Activated CD4-positive, alpha-beta T cell treated with anti-CD3 and anti-CD28 coated beads, Interleukin-2, amount 50 U/mL, for 1 hour (primary cell): ENCODE results near the gene SCYGR1.
"Not testable (repeated sequence)": the region's sequence is repeated elsewhere in the genome, so short reads cannot be mapped to it uniquely, and the experiment has no call there.

Source experiments
- DNase-seq: peaks from one replicate; pipeline ENCODE4 v3.0.0-alpha.2; 2020

SCYGR1 gene

DNA sequence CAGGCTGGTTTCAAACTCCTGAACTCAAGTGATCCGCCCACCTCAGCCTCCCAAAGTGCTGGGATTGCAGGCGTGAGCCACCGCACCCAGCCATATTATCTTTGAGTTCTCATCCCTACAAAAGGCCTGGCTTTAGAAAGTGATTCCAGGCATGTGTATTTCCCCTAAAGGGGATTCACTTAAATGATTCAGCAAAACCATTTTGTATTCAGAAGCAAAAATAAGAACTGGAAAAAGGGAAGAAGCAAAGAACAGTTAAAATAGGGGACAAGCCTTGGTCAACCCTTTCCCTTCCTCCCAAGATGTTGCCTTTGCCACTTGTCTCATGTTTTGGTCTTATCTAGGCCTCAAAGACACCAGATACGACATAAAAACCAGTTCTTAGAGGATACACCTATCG lies 19.2 kb downstream of the SCYGR1 start:
- no peak for DNase-seq

DNA sequence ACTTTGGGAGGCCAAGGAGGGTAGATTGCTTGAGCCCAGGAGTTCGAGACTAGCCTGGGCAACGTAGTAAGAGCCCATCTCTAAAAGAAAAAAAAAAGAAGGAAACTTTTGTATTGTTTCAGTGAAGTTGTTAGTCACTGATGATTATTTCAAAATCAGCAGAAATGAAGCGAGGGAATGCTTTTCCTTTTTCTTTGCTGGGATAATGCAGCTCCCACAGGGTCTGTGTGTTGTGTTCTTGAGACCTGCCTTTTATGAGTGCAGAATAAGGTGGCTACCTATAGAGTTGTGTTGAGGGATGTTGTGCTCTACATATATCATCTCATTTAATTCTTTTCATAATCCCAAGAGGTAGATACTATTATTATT lies 20.3 kb downstream of the SCYGR1 start:
- DNase-seq: no peak

DNA sequence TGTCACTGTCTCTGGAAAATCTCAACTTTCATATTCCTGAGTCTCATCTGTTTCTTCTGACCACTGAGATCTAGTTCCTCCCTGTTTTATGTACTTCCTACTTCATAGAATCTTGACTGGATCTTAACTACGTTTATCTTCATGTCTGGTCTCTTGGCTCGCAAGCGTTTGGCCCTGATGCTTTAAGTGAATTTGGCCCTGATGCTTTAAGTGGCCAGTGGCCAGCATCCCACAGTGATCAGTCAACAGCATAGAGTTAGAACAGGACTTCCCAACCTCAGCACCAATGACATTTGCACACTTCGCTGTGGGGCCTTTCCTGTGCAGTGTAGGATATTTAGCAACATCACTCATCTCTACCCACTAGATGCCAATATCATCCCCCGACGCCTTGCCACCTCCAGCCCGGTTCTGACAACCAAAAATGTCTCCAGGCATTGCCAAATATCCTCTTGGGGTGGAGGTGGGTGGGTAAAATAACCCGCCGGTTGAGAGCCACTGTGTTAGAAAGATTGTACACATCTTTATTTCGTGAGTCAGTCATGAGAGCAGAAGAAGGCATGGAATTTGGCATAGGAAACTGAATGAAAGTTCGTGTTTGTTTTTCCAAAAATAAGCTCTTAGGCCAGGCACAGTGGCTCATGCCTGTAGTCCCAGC lies 20.9 kb downstream of the SCYGR1 start:
- no peak for DNase-seq

DNA sequence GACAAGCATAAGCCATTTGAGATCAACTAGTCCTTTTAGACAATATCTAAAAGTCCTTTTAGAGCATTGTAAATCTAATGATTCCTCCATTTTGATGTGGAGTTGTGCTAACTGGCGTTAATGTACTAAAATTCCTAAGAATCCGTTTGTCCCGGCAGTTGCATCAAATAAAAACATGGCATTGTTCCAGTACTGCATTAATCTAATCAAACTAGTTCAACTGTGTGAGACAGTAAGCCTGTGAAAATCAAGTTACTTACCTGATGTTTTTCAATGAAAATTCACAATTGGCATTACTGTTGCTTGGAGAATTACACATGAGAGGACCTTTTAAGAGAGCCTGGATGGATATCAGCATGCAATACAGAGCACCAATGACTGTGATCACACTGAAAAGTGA lies 21.9 kb downstream of the SCYGR1 start:
- no peak for DNase-seq

DNA sequence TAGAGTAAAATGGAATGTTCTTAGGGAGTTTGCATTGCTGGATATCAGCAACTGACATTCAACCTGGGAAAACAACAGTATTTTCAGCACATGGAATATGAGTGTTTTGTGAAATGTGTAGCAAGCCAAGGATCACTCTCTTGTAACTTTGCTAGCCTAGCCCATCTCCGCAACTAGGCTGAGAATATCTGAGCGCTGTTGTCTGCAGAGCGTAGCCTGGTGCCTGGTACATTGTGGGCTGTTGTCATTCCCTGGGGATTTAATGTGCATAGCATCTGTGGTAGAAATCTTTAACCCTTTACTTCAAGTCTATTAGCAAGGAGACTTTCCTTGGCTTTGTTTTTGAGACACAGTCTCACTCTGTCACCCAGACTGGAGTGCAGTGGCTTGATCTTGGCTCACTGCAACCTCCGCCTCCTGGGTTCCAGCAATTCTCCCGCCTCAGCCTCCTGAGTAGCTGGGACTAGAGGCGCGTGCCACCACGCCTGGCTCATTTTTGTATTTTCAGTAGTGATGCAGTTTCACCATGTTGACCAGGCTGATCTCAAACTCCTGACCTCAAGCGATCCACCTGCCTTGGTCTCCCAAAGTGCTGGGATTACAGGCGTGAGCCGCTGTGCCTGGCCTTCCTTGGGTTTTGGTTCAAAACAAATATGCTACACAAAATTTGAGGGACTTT lies 23.0 kb downstream of the SCYGR1 start:
- DNase-seq: not testable (repeated sequence)

DNA sequence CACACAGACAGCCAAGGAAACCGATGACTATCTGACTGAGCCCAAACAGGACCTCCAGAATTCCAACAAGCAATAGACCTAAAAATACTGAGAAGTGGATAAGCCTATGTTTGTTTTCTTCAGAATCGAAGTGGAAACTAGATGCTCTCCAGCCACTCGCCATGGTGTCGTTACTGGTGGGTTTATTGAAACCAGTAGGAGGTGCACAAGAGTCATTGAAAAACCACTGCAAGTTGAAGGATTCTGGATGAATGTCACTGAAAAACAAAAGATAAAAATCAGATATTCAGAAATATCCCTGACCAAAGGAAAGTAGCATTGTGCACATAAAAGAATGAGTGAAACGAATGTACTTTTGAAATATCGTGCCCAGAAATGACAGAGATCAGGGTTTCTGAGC lies 24.0 kb downstream of the SCYGR1 start:
- DNase-seq: no peak

DNA sequence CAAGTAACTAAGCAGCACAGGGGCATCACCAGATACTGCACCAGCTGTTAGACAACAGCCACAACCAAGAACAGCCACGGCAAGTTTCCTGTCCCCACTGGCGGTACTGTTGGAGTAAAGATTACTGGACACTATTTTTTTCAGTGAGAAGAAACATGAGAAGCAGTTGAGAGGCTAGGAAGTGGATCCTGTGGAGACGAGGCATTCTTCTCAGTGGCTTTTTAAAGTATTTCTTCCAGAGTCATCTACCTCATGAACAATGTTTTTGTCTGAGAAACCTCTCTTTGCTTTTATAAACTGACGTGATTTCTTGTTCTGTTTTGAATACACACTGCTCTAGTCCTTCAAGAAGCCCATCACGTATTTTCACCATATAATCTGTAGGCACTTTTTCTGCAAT lies 27.4 kb downstream of the SCYGR1 start:
- DNase-seq: no peak

DNA sequence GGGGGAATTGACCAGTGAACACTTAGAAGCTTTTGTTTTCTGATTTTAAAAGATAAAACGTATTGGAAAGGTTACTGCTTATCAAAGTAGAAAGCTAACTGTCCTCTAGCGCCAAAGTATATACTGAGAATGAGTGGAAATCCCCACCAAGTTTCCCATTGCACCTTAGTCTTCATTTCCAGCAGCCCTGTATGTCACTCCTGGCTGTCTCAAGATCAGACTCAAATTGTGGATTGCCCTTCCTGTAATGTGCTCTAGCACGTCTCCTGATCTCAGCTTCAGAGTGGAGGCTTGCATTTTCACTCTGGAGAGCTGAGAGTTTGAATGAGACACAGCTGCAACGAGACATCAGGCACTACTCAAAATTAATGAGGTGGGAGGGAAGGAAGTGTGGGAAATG lies 36.1 kb downstream of the SCYGR1 start:
- no peak for DNase-seq

DNA sequence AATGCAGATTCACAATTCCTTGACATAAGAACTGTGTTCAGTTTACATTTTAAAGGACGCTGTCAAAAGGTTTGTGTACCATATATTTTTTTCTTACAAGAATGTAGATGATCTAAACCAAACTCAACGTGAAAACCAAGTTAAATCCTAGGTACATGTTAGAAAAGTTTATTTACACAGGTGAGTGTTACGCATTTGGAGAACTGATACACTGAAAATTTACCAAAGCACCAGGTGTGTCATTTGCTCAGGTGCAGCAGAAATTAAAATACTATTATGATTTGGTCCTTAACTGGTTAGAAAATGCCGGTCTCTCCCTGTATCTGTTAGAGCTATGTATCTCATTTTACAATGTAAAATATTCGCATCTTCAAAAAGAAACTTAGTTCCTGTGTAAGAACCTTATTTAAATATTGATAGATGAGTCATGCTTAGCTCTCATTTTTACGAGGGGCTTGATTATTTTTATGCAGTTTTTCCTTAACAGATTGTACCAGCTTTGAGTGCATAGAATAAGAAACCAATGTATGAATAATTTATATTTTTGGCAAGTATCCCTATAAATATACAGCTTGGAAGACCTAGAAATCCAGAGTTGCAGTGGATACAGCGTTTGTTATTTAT lies 37.6 kb downstream of the SCYGR1 start:
- DNase-seq: no peak

DNA sequence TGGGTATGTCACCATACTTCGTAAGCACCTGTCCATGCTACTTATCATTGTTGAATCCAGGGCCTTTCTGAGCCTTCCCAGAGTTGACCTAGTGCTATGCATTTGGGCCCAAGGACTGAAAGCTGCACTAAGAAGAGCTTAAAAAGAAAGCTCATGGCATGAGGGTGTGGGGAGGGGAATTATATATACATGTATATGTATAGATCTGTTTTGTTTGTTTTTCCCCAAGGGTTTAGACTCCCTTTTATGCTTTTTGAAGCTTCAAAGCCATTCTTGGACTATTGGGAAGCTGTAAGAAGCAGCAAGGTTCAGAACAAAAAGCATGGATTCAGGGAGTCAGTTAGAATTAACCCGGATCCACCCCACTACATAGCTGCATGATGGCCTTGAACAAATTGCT lies 39.4 kb downstream of the SCYGR1 start:
- DNase-seq: no peak

DNA sequence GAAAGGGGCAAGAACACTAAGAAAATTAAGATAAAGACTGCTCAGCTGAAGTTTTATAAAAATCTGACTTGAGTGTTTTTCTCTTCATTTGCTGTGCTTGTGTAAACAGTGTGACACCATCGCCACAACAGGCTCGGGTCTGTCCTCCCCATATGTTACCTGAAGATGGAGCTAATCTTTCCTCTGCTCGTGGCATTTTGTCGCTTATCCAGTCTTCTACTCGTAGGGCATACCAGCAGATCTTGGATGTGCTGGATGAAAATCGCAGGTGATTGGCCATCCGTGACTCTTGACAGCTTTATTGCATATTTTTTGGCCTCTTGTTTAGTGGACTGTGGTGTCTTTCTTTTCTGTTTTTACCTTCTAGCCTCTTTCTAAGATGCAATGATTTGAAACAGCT lies 40.6 kb downstream of the SCYGR1 start:
- no peak for DNase-seq

DNA sequence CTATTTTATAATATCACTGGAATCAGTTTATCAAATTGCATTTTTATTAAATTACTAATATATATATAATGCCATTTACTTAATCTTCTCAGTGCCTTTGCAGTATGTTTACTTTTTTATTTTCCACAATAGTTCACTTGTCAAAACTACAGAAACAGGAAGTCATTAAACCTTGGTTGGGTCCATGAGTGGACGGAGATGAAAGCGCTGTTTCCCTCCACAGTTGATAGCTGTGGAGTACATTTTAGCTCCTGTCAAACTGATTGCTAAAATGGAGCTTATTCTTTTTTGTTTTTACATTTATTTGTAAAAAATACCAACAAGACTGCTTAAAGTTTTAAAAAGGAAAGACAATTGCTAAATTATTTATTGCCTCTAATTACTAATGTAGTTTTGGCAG lies 43.5 kb downstream of the SCYGR1 start:
- DNase-seq: no peak

DNA sequence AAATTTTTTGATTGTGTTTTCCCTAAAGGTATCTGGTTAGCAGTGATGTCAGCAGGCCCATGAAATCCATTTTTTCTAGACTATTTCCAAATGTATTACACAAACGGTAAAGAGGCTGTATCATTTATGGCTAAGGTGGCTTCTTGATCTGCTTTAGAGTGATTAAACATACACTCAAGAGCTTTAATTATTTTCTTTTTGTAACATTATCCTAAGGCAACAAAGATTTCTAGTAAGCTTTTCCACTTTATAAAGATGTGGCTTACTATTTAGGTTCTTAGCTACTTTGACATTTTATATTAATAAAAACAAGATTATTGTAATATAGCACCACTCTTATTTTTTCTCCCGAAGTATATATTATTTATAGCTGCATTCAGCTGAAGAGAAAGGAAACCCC lies 46.2 kb downstream of the SCYGR1 start:
- no peak for DNase-seq

DNA sequence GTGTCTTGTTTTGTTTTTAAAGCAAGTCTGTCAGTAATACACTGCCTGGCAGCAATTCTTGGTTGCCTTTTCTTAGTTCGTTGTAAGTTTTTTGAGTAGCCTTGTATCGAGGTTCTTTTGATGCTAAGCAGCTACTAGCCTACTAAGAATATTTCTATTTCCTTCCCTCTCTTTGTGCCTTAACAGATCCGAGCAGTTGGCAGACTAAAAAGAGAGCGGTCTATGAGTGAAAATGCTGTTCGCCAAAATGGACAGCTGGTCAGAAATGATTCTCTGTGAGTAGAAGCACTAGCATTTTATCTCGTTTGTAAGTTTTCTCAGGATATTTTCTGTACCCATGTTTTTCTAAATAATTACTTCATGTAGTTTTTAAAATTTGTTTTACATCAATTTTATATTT lies 47.6 kb downstream of the SCYGR1 start:
- no peak for DNase-seq

DNA sequence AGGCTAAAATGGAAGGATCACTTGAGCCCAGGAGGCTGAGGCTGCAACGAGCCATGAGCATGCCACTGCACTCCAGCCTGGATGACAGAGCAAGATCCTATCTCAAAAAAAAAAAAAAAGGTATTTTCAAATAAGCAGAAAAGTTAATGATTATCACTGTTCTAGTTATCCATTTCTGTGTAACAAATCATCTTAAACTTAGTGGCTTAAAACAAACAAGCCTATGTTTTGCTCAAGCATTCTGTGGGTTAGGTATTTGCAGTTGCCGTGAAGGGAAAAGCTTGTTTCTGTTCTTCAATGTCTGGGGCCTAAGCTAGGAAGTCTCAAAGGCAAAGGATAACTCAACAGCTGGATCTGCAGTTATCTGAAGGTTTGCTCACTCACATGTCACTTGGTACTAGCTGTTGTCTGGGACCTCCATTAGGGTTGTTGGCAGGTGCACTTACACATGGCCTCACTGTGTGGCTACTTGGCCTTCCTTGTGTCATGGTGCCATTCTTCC lies 48.6 kb downstream of the SCYGR1 start:
- DNase-seq: no peak
